ENCODE measurements around the gene AIFM3. TPM values are rescaled to one million over a fixed set of nuclear protein-coding genes. Genes with fewer than 3 reads are reported as not detected.

AIFM3 gene
- total and polyA plus RNA-seq, 2 of the 13 experiments (the other 11 are each of a cell fraction or from before 2014, with no cell fraction given): 9.0 to 15.3 TPM

DNA sequence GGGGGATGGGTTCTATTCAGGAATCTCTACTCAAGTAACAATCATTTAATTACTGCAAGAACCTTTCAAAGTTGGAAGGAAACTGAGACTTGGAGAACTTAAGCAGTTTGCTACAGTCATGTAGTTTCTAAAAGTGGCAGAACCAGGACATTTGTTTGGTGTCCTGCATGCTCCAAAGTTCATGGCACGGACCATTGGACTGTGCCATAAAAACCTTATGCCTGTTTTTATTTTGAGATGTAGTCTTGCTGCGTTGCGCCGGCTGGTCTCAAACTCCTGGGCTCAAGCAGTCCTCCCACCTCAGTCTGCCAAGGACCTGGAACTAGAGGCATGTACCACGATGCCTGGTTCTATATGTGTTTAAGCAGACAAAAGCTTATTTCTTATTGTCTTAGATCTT lies 18.6 kb upstream of the AIFM3 start (continued):
- TF ChIP-seq, protein P1, sequence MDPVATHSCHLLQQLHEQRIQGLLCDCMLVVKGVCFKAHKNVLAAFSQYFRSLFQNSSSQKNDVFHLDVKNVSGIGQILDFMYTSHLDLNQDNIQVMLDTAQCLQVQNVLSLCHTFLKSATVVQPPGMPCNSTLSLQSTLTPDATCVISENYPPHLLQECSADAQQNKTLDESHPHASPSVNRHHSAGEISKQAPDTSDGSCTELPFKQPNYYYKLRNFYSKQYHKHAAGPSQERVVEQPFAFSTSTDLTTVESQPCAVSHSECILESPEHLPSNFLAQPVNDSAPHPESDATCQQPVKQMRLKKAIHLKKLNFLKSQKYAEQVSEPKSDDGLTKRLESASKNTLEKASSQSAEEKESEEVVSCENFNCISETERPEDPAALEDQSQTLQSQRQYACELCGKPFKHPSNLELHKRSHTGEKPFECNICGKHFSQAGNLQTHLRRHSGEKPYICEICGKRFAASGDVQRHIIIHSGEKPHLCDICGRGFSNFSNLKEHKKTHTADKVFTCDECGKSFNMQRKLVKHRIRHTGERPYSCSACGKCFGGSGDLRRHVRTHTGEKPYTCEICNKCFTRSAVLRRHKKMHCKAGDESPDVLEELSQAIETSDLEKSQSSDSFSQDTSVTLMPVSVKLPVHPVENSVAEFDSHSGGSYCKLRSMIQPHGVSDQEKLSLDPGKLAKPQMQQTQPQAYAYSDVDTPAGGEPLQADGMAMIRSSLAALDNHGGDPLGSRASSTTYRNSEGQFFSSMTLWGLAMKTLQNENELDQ (CRISPR knock-in tag; IDR thresholded peaks at IDR 0.05; ENCODE audit: borderline replicate concordance): no peak
- TF ChIP-seq CENPT (CRISPR knock-in tag; IDR thresholded peaks at IDR 0.05; ENCODE audit: low read depth): no peak
- TF ChIP-seq NFE2L2 (IDR thresholded peaks at IDR 0.05; ENCODE audit: low read length): no peak
- TF ChIP-seq, protein P2, sequence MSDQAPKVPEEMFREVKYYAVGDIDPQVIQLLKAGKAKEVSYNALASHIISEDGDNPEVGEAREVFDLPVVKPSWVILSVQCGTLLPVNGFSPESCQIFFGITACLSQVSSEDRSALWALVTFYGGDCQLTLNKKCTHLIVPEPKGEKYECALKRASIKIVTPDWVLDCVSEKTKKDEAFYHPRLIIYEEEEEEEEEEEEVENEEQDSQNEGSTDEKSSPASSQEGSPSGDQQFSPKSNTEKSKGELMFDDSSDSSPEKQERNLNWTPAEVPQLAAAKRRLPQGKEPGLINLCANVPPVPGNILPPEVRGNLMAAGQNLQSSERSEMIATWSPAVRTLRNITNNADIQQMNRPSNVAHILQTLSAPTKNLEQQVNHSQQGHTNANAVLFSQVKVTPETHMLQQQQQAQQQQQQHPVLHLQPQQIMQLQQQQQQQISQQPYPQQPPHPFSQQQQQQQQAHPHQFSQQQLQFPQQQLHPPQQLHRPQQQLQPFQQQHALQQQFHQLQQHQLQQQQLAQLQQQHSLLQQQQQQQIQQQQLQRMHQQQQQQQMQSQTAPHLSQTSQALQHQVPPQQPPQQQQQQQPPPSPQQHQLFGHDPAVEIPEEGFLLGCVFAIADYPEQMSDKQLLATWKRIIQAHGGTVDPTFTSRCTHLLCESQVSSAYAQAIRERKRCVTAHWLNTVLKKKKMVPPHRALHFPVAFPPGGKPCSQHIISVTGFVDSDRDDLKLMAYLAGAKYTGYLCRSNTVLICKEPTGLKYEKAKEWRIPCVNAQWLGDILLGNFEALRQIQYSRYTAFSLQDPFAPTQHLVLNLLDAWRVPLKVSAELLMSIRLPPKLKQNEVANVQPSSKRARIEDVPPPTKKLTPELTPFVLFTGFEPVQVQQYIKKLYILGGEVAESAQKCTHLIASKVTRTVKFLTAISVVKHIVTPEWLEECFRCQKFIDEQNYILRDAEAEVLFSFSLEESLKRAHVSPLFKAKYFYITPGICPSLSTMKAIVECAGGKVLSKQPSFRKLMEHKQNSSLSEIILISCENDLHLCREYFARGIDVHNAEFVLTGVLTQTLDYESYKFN (CRISPR knock-in tag; conservative IDR thresholded peaks at IDR 0.05): 0 out of 2 replicates have a peak, but pooled peaks have one; percentile 19
- 0 out of 2 replicates have a peak, but pooled peaks have one; percentile 2 for TF ChIP-seq POLR2AphosphoS5 (IDR thresholded peaks at IDR 0.05; ENCODE audit: low read depth, low read length)
- TF ChIP-seq BRCA1 (CRISPR knock-in tag; IDR thresholded peaks at IDR 0.05): no peak
- TF ChIP-seq ZNF143 (CRISPR knock-in tag; IDR thresholded peaks at IDR 0.05): no peak
- no peak for TF ChIP-seq SMAD9 (CRISPR knock-in tag; IDR thresholded peaks at IDR 0.05)
- 0 out of 2 replicates have a peak, but pooled peaks have one; percentile 10 for TF ChIP-seq NCOR1 (IDR thresholded peaks at IDR 0.05; ENCODE audit: borderline replicate concordance, low read length)
- TF ChIP-seq, protein P3, sequence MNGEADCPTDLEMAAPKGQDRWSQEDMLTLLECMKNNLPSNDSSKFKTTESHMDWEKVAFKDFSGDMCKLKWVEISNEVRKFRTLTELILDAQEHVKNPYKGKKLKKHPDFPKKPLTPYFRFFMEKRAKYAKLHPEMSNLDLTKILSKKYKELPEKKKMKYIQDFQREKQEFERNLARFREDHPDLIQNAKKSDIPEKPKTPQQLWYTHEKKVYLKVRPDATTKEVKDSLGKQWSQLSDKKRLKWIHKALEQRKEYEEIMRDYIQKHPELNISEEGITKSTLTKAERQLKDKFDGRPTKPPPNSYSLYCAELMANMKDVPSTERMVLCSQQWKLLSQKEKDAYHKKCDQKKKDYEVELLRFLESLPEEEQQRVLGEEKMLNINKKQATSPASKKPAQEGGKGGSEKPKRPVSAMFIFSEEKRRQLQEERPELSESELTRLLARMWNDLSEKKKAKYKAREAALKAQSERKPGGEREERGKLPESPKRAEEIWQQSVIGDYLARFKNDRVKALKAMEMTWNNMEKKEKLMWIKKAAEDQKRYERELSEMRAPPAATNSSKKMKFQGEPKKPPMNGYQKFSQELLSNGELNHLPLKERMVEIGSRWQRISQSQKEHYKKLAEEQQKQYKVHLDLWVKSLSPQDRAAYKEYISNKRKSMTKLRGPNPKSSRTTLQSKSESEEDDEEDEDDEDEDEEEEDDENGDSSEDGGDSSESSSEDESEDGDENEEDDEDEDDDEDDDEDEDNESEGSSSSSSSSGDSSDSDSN (CRISPR knock-in tag; IDR thresholded peaks at IDR 0.05): no peak
- TF ChIP-seq ZNF205 (CRISPR knock-in tag; IDR thresholded peaks at IDR 0.05): no peak
- 0 out of 2 replicates have a peak, but pooled peaks have one; percentile 29 for TF ChIP-seq MED1 (CRISPR knock-in tag; IDR thresholded peaks at IDR 0.05)
- no peak for TF ChIP-seq GATAD1 (CRISPR knock-in tag; IDR thresholded peaks at IDR 0.05)
- TF ChIP-seq HOXA7 (CRISPR knock-in tag; IDR thresholded peaks at IDR 0.05): no peak
- TF ChIP-seq HNF4A (CRISPR knock-in tag; IDR thresholded peaks at IDR 0.05): peak; percentile 74
- TF ChIP-seq SRSF1 (optimal IDR thresholded peaks at IDR 0.05; ENCODE audit: low read depth, low read length): no peak
- TF ChIP-seq, protein P4, sequence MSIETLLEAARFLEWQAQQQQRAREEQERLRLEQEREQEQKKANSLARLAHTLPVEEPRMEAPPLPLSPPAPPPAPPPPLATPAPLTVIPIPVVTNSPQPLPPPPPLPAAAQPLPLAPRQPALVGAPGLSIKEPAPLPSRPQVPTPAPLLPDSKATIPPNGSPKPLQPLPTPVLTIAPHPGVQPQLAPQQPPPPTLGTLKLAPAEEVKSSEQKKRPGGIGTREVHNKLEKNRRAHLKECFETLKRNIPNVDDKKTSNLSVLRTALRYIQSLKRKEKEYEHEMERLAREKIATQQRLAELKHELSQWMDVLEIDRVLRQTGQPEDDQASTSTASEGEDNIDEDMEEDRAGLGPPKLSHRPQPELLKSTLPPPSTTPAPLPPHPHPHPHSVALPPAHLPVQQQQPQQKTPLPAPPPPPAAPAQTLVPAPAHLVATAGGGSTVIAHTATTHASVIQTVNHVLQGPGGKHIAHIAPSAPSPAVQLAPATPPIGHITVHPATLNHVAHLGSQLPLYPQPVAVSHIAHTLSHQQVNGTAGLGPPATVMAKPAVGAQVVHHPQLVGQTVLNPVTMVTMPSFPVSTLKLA (IDR thresholded peaks at IDR 0.05): no peak
- TF ChIP-seq, protein P5, sequence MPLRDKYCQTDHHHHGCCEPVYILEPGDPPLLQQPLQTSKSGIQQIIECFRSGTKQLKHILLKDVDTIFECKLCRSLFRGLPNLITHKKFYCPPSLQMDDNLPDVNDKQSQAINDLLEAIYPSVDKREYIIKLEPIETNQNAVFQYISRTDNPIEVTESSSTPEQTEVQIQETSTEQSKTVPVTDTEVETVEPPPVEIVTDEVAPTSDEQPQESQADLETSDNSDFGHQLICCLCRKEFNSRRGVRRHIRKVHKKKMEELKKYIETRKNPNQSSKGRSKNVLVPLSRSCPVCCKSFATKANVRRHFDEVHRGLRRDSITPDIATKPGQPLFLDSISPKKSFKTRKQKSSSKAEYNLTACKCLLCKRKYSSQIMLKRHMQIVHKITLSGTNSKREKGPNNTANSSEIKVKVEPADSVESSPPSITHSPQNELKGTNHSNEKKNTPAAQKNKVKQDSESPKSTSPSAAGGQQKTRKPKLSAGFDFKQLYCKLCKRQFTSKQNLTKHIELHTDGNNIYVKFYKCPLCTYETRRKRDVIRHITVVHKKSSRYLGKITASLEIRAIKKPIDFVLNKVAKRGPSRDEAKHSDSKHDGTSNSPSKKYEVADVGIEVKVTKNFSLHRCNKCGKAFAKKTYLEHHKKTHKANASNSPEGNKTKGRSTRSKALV (CRISPR knock-in tag; IDR thresholded peaks at IDR 0.05): no peak
- TF ChIP-seq ZNF484 (CRISPR knock-in tag; IDR thresholded peaks at IDR 0.05; ENCODE audit: borderline replicate concordance, low read depth): no peak
- TF ChIP-seq ZNF546 (CRISPR knock-in tag; conservative IDR thresholded peaks at IDR 0.05): no peak
